GM12865 (cell line): Measurements from ENCODE around the gene ABI3BP.

Source experiments
- DNase-seq: peaks from one replicate; pipeline ENCODE4 v3.0.0; 2010; ENCODE audit warnings: low read depth
- H3K4me3 ChIP-seq: 2 replicates; pipeline ENCODE4 v1.5.1; 2011; ENCODE audit warnings: mild to moderate bottlenecking, low read depth, low read length, control low read depth
- TF ChIP-seq, protein P1 (sequence below): IDR thresholded peaks from 2 replicates; pipeline ENCODE4 v1.5.1; 2011; ENCODE audit warnings: low read length, control low read depth, low read depth, inconsistent platforms; ENCODE audit not compliant: insufficient read depth; ENCODE audit errors: missing control alignments

The ABI3BP gene

DNA sequence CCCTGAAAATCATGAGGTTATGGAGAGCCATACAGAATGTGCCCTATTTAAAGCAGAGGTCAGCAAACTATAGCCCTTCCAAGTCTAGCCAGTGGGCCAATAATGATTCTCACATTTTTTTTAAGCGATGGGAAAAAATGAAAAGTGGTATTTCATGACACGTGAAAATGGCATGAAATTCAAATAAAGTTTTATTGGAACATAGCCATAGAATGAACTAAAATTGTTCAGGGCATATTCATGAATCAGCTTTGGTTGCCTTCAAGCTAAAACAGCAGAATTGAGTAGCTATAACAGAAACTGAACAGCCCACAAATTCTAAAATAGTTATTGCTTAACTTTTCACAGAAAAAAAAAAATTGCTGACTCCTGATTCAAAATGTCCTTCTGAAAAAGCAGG lies 179.4 kb downstream of the ABI3BP start:
- TF ChIP-seq, protein P1, sequence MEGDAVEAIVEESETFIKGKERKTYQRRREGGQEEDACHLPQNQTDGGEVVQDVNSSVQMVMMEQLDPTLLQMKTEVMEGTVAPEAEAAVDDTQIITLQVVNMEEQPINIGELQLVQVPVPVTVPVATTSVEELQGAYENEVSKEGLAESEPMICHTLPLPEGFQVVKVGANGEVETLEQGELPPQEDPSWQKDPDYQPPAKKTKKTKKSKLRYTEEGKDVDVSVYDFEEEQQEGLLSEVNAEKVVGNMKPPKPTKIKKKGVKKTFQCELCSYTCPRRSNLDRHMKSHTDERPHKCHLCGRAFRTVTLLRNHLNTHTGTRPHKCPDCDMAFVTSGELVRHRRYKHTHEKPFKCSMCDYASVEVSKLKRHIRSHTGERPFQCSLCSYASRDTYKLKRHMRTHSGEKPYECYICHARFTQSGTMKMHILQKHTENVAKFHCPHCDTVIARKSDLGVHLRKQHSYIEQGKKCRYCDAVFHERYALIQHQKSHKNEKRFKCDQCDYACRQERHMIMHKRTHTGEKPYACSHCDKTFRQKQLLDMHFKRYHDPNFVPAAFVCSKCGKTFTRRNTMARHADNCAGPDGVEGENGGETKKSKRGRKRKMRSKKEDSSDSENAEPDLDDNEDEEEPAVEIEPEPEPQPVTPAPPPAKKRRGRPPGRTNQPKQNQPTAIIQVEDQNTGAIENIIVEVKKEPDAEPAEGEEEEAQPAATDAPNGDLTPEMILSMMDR = no peak
- DNase-seq = no peak
- no peak overlapping the region for H3K4me3 ChIP-seq

DNA sequence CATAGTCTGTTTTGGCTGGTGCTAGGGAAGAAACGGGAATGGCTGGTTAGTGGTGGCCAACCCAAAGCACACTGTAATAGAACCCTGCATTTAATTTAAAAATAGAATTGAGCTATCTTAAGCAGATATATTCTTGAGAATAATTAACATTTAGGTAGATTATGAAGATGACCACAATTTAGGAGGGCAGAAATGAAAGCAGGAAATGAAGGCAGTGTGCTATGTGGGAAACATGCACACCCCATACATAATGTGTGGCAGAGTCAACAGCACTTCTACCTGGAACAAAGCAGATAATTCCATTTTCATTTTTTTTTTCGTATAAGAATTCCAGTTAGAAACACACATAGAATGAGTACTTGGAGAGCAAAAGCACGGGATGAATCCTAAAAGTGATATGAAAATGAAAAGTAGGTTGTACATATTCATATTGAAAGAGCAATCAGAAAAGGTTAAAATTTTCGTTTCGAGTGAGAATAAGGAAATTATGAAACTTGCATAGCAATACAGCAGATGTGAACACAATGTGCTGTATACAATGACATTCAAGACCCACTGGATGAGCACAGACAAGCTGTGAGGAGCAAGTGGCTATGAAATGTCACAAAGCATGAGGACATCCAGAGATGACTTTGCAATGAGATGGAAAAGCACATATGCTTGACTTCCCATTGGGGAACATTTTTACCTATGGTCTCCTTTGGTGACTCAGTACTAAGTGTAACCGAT lies 181.3 kb downstream of the ABI3BP start:
- TF ChIP-seq, protein P1 = no peak

DNA sequence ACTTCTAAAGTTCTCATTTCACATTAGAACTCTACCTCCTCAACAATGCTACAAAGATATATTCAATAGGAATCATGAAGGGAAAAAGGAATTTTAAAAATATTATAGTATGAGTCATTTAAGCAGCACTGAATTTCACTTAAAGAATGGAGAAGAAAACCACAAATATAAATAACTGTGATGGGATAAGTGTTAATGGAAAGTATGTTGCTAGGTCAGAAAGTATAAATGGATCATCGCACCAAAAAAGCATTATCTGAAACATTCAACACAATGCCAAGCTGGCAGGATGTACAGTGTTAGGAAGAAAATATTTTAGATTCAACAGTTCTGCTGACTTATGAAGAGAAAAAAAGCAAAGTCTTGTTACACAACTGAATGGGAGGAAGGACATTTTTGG lies 182.6 kb downstream of the ABI3BP start:
- TF ChIP-seq, protein P1 = no peak
- no peak for DNase-seq
- no peak overlapping the region for H3K4me3 ChIP-seq

More for the DNA sequence above, 181.3 kb downstream of the ABI3BP start:
- H3K4me3 ChIP-seq = no peak overlapping the region
- DNase-seq = peak; percentile 11

DNA sequence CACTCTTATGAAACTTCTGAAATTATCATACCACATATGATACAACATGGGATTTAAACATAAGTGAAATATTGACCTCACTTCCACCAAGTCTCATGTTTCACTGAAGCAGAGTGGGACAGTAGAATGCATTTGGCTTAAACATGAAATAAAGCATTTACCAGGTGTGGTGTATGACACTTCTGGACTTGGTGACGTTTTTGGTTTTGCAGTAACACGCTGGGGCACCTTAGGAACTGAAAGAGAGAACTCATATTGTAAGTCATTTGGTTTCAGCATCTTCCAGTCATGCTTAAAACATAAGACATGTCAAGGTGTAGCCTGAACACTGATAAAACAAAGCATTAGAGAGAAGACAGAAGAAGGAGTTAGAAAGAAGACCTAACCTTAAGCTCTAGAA lies 188.6 kb downstream of the ABI3BP start:
- H3K4me3 ChIP-seq = no peak overlapping the region
- DNase-seq = peak; percentile 2
- TF ChIP-seq, protein P1 = no peak

DNA sequence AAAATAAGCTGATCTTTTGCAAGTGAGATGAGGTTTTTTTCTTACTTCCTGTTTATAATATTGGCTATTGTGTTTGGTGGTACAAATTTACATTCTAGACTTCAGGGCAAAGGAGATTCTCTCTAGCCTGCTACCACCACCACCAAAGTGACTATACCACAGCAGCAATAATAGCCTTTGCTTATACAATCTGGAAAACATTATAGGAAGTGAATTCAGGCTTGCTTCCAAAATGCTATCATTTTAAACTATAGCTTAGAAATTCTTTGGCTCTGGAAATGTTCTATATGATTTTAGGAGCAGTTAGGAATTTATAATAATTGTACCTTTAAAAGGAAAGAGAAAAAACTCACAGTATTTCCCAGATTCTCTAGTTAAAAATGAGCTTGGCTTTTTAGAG lies 189.5 kb downstream of the ABI3BP start:
- no peak overlapping the region for H3K4me3 ChIP-seq
- no peak for DNase-seq
- TF ChIP-seq, protein P1 = no peak

DNA sequence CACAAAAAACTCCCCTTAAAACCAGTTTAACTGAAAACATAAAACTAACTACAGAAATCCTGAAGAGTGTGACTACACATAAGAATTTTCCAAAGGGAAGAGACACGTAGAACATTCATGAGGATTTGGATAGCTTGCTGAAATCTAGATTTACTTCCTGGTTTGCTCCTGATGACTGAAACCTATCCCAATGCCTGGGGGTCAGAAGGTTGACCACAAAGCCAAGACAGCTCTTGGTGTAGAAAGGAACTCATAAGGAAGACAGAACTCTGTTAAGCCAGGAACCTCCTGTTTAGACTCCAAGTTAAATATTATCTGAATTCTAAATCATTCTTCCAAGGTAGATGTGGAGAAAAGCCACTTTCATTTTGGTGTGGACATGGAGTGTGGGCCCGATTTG lies 191.1 kb downstream of the ABI3BP start:
- H3K4me3 ChIP-seq = no peak overlapping the region
- DNase-seq = no peak
- TF ChIP-seq, protein P1 = no peak

DNA sequence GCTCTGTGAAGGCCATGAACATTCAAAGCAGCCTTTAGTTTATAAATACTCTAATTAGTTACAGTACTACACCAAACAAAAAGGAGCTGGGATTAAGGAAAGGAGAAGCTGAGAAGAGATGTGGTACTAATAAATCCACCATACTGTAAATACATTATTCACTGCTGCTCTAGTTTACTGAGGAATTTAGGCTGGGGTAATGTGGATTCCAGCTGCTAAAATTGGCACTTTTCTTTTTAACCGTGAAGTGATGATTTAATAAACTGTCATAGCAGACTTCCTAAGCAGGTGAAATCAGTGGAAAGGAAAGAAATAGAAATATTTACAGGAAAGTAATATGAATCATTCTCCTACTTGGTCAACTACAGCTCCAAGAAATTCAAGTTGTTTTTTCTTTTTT lies 195.2 kb downstream of the ABI3BP start:
- TF ChIP-seq, protein P1 = no peak
- DNase-seq = no peak
- no peak overlapping the region for H3K4me3 ChIP-seq
